Upper lobe of left lung (tissue), 6 donors: Measurements from ENCODE around the gene NUP160. TPM values are rescaled to one million over a fixed set of nuclear protein-coding genes. Genes with fewer than 3 reads are reported as not detected.
"Not testable (repeated sequence)": the region's sequence is repeated elsewhere in the genome, so short reads cannot be mapped to it uniquely, and the experiment has no call there.

Source experiments
- ATAC-seq, 2 donors: fragments of 200-7000 bp; cut with Tn5 transposase; one replicate each; pipeline ENCODE4 v1.9.1; 2022; ENCODE audit warnings: mild to moderate bottlenecking in 2 of 2, moderate library complexity in 2 of 2; ENCODE audit not compliant: low FRiP score in 2 of 2
- DNase-seq, 2 donors: peaks; one replicate each; pipeline ENCODE4 v3.0.0-alpha.2; 2019 to 2020
- H3K27ac ChIP-seq, 4 donors: fragments of 200-600 bp; sonication (generic); one replicate each; pipeline ENCODE4 v1.5.1; 2016 to 2019
- H3K27me3 ChIP-seq, 4 donors: fragments of 200-600 bp; sonication (generic); one replicate each; pipeline ENCODE4 v1.5.1; 2017 to 2019
- H3K36me3 ChIP-seq, 4 donors: fragments of 200-600 bp; sonication (generic); one replicate each; pipeline ENCODE4 v1.5.1; 2016 to 2019
- H3K4me1 ChIP-seq, 4 donors: fragments of 200-600 bp; sonication (generic); one replicate each; pipeline ENCODE4 v1.5.1; 2018 to 2019
- H3K4me3 ChIP-seq, 4 donors: fragments of 200-600 bp; sonication (generic); one replicate each; pipeline ENCODE4 v1.5.1; 2017 to 2019; ENCODE audit warnings: mild to moderate bottlenecking in 2 of 4, moderate library complexity in 1 of 4
- H3K9me3 ChIP-seq, 4 donors: fragments of 200-600 bp; sonication (generic); one replicate each; pipeline ENCODE4 v1.5.1; 2018 to 2019
- CTCF ChIP-seq, 6 experiments: fragments of 450-650 bp in 4 of 6; fragments of 200-600 bp in 2 of 6; sonication (generic) in 2 of 6; IDR thresholded peaks; one replicate each; pipeline ENCODE4 v1.5.1; 2016 to 2019; ENCODE audit warnings: antibody characterized with exemption in 6 of 6
- EP300 ChIP-seq, 4 donors: sonication (generic); formaldehyde crosslinking; IDR thresholded peaks; one replicate each; pipeline ENCODE4 v1.5.1; 2017; ENCODE audit warnings: antibody characterized with exemption in 4 of 4, control low read depth in 2 of 4
- POLR2A ChIP-seq, 4 donors: fragments of 450-650 bp; IDR thresholded peaks; one replicate each; pipeline ENCODE4 v1.5.1; 2016 to 2017; ENCODE audit warnings: antibody characterized with exemption in 4 of 4, mild to moderate bottlenecking in 2 of 4
- POLR2AphosphoS5 ChIP-seq, 2 donors: sonication (generic); formaldehyde crosslinking; IDR thresholded peaks; one replicate each; pipeline ENCODE4 v1.5.1; 2017; ENCODE audit warnings: antibody characterized with exemption in 2 of 2
- WGBS, 2 donors: methylation state at CpG; one replicate each; pipeline ENCODE4 v1.1.5; 2017 to 2018; 5-methylcytosine and 5-hydroxymethylcytosine counted together
- total RNA-seq, 6 donors: library from RNA; depleted of rRNA in 4 of 6; stranded (reverse); fragments of >200 nt in 4 of 6; gene quantifications; one replicate each; pipeline versions ENCODE4 v1.1.0 to v1.2.1, GENCODE V29; 2016 to 2021
- donor health status: DM: no; HTN: no; CAD: no; lungs with moderate emphysema.
- donor health status: DM: no; HTN: yes; CAD: no; lungs with severe emphysema.

NUP160 gene, protein sequence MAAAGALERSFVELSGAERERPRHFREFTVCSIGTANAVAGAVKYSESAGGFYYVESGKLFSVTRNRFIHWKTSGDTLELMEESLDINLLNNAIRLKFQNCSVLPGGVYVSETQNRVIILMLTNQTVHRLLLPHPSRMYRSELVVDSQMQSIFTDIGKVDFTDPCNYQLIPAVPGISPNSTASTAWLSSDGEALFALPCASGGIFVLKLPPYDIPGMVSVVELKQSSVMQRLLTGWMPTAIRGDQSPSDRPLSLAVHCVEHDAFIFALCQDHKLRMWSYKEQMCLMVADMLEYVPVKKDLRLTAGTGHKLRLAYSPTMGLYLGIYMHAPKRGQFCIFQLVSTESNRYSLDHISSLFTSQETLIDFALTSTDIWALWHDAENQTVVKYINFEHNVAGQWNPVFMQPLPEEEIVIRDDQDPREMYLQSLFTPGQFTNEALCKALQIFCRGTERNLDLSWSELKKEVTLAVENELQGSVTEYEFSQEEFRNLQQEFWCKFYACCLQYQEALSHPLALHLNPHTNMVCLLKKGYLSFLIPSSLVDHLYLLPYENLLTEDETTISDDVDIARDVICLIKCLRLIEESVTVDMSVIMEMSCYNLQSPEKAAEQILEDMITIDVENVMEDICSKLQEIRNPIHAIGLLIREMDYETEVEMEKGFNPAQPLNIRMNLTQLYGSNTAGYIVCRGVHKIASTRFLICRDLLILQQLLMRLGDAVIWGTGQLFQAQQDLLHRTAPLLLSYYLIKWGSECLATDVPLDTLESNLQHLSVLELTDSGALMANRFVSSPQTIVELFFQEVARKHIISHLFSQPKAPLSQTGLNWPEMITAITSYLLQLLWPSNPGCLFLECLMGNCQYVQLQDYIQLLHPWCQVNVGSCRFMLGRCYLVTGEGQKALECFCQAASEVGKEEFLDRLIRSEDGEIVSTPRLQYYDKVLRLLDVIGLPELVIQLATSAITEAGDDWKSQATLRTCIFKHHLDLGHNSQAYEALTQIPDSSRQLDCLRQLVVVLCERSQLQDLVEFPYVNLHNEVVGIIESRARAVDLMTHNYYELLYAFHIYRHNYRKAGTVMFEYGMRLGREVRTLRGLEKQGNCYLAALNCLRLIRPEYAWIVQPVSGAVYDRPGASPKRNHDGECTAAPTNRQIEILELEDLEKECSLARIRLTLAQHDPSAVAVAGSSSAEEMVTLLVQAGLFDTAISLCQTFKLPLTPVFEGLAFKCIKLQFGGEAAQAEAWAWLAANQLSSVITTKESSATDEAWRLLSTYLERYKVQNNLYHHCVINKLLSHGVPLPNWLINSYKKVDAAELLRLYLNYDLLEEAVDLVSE (N-terminal part only)
- total RNA-seq = 10 to 100 TPM; 21.5 to 46.3 (median 37.8) TPM

DNA sequence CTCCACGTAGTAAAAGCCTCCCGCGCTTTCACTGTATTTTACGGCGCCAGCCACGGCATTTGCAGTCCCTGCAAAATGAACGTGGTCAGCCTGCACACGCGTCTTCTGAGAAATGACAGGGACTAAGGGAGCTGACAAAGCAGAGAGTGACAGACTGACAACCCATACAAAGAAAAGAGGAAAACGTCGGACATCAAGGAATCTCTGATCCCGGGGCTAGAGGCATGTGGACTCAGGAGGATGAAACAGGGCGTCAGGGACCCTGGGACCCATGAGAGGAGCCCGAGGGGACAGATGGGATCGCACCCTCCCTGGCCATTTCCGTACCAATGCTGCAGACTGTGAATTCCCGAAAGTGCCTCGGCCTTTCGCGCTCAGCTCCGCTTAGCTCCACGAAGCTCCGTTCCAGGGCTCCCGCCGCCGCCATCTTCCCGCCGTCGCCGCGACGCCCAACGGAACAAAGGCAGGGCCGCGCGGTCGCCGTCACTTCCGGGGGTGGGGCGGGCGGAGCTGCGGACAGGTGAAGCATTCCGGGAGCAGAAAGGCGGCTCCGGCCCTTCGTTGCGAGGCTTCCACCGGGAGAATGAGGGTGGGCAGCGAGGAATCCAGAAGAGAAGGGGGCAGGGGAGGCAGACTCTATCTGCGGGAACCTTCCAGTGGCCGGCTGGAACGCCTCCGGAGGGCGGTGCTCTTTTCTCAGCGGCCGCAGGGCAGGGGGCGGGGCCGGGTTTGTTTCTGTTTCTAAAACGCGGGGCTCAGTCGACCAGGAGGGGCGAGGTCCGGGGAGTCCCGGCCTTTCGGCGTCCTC lies at the start of gene NUP160:
TSS of gene NUP160 (minus strand) at position 459 of the 808 bp plus-strand sequence. CDS start at position 427, 32 bp downstream.
- WGBS, 2 donors = 0 to 1% methylated on average over 14 to 59 of the region's 66 CpGs
- Histone ChIP-seq H3K36me3 (peaks cover 0 to 27% (median 4%) of the 10 kb centered on the region in 4 donors), H3K27ac (peak within 1 kb of the TSS; percentile 93 to 98 (median 96)), H3K4me1 (peaks cover 37 to 54% (median 41%) of the 10 kb centered on the region in 4 donors), H3K9me3 (no peaks in the 10 kb centered on the region), H3K4me3 (peak within 1 kb of the TSS; percentile 68 to 86 (median 74)), H3K27me3 (no peaks in the 10 kb centered on the region)
- ATAC-seq = peak; percentile 93 to 97
- TF ChIP-seq CTCF (IDR thresholded peaks at IDR 0.05) (peak in 2 of 6 experiments; percentile 9 to 25), POLR2AphosphoS5 (IDR thresholded peaks at IDR 0.05) (peak; percentile 90 to 92), POLR2A (IDR thresholded peaks at IDR 0.05) (peak in 3 of 4 donors; percentile 66 to 91 (median 72)), EP300 (IDR thresholded peaks at IDR 0.05) (peak in 1 of 4 donors; percentile 22)
- peak; percentile 89 to 99 for DNase-seq

DNA sequence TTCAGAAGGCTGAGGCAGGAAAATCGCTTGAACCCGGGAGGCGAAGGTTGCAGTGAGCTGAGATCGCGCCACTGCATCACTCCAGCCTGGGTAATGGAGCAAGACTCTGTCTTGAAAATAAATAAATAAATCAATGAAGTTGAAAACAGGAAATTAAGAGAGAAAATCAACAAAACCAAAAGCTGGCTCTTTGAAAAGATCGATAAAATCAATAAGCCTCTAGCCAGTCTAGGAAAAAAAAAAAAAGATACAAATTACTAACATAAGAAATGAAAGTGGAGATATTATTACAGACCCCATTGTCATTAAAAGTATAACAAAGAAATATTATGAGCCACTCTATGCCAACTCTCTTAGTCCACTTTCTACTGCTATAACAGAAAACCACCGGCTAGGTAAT lies 48.0 kb upstream of the NUP160 start:
- Histone ChIP-seq H3K4me3 (no peak overlapping the region), H3K4me1 (no peaks in the 10 kb centered on the region), H3K36me3 (no peaks in the 10 kb centered on the region), H3K27ac (no peak overlapping the region), H3K9me3 (no peaks in the 10 kb centered on the region), H3K27me3 (no peaks in the 10 kb centered on the region)
- TF ChIP-seq CTCF (IDR thresholded peaks at IDR 0.05) (no peak), POLR2A (IDR thresholded peaks at IDR 0.05) (no peak), POLR2AphosphoS5 (IDR thresholded peaks at IDR 0.05) (no peak), EP300 (IDR thresholded peaks at IDR 0.05) (no peak)
- 93 to 98% methylated on average over 7 of the region's 7 CpGs for WGBS, 2 donors
- DNase-seq = no peak
- ATAC-seq = no peak

DNA sequence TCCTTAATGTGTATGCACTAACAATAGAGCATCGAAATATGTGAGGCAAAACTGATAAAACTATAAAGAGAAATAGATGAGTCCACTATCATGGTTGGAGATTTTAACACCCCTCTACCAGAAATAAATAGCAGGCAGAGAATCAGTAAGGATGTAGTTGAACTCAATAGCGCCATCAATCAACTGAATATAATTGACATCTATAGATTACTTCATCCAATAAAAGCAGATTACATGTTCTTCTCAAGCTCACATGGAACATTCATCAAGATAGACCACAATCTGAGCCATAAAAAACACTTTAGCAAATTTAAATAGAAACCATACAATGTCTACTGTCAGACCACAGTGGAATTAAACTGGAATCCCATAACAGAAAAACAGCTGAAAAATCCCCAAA lies 46.9 kb upstream of the NUP160 start:
- no peak overlapping the region for H3K4me3 ChIP-seq
- no peaks in the 10 kb centered on the region for H3K36me3 ChIP-seq
- ATAC-seq = no peak
- no peak for TF ChIP-seq POLR2A (IDR thresholded peaks at IDR 0.05)
- TF ChIP-seq EP300 (IDR thresholded peaks at IDR 0.05) = no peak
- TF ChIP-seq CTCF (IDR thresholded peaks at IDR 0.05) = no peak
- no peak for TF ChIP-seq POLR2AphosphoS5 (IDR thresholded peaks at IDR 0.05)
- 95 to 98% methylated on average over 2 of the region's 2 CpGs for WGBS, 2 donors
- no peaks in the 10 kb centered on the region for H3K9me3 ChIP-seq
- H3K27ac ChIP-seq = no peak overlapping the region
- DNase-seq = no peak
- peaks cover 0 to 9% (median 4%) of the 10 kb centered on the region in 4 donors for H3K4me1 ChIP-seq
- H3K27me3 ChIP-seq = no peaks in the 10 kb centered on the region

GRCh38 chr11:47892546-47893276 lies 44.6 kb upstream of the NUP160 start:
- peak in 1 of 2 donors; percentile 73 for DNase-seq
- H3K9me3 ChIP-seq, H3K4me3 ChIP-seq, H3K27ac ChIP-seq, H3K36me3 ChIP-seq, H3K27me3 ChIP-seq, ATAC-seq: not testable (repeated sequence)
- peaks cover 0 to 13% (median 5%) of the 10 kb centered on the region in 4 donors for H3K4me1 ChIP-seq
- WGBS, 2 donors = 97% methylated on average over 21 to 33 of the region's 57 CpGs
